Stimulated activated memory B cell treated with anti-CD40 and anti-IgM and Interleukin-4, amounts not matched to agents 10 μg/mL and 1 μg/mL and 100 μg/mL, for 72 hours (primary cell): Measurements from ENCODE around the gene ZBTB45.
"Not testable (repeated sequence)": the region's sequence is repeated elsewhere in the genome, so short reads cannot be mapped to it uniquely, and the experiment has no call there.

Experiments used
- ATAC-seq: fragments of 150-1000 bp; cut with Tn5 transposase; 2 replicates; pipeline ENCODE4 v1.10.0; 2021
- H3K27ac Mint-ChIP-seq: one replicate; pipeline ENCODE4 v1.8.0; 2022; ENCODE audit warnings: mild to moderate bottlenecking, mixed read lengths
- H3K27me3 Mint-ChIP-seq: one replicate; pipeline ENCODE4 v1.8.0; 2022; ENCODE audit warnings: mixed read lengths
- H3K36me3 Mint-ChIP-seq: one replicate; pipeline ENCODE4 v1.8.0; 2022; ENCODE audit warnings: mixed read lengths
- H3K4me1 Mint-ChIP-seq: one replicate; pipeline ENCODE4 v1.8.0; 2022; ENCODE audit warnings: mixed read lengths
- H3K4me3 Mint-ChIP-seq: one replicate; pipeline ENCODE4 v1.8.0; 2022; ENCODE audit warnings: mild to moderate bottlenecking, moderate library complexity, mixed read lengths
- H3K9me3 Mint-ChIP-seq: one replicate; pipeline ENCODE4 v1.8.0; 2022; ENCODE audit warnings: mixed read lengths

ZBTB45 gene

GRCh38 chr19:58547323-58548312 is 28.0 kb upstream of the ZBTB45 start:
- no peak for ATAC-seq
- Mint-ChIP-seq H3K27ac (no peak overlapping the region), H3K36me3 (peaks cover 65% of the 10 kb centered on the region), H3K27me3 (peaks cover 16% of the 10 kb centered on the region), H3K4me3 (no peak overlapping the region), H3K4me1 (peaks cover 47% of the 10 kb centered on the region), H3K9me3 (no peaks in the 10 kb centered on the region)

DNA sequence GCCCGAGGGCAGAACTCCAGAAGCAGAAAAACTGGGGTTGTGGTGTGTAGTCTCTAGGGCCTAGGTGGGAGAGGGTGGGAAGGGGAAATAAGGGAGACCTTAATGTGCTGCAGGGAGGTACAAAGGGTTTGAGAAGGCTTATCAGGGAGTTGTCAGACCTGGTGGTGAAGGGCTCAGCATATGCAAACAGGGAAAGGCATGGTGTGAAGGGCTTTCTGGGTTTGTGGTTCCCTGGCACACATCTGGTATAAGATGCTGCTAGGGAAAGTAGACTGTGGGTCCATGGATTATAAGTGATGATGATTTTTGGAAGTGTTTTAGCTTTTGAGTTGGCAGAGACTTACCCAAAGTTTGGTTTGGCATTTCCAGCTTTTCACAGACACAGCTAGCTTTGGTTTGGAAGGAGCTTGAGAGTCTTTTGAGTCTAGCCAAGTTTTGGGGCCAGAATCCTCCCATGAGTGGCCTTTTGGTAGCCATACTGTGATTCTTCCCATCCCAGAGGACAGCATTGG is 26.5 kb upstream of the ZBTB45 start:
- H3K36me3 Mint-ChIP-seq: peaks cover 52% of the 10 kb centered on the region
- peaks cover 23% of the 10 kb centered on the region for H3K27me3 Mint-ChIP-seq
- H3K4me3 Mint-ChIP-seq: peak overlapping the region; percentile 92
- no peak for ATAC-seq
- no peaks in the 10 kb centered on the region for H3K9me3 Mint-ChIP-seq
- peaks cover 44% of the 10 kb centered on the region for H3K4me1 Mint-ChIP-seq
- peak overlapping the region; percentile 98 for H3K27ac Mint-ChIP-seq

- Mint-ChIP-seq H3K27ac (peak overlapping the region; percentile 98), H3K27me3 (peaks cover 23% of the 10 kb centered on the region), H3K9me3 (no peaks in the 10 kb centered on the region), H3K36me3 (peaks cover 46% of the 10 kb centered on the region), H3K4me1 (peaks cover 44% of the 10 kb centered on the region), H3K4me3 (peak overlapping the region; percentile 92)
- ATAC-seq: no peak
Observed at GRCh38 chr19:58545286-58546018, 25.8 kb upstream of the ZBTB45 start.

DNA sequence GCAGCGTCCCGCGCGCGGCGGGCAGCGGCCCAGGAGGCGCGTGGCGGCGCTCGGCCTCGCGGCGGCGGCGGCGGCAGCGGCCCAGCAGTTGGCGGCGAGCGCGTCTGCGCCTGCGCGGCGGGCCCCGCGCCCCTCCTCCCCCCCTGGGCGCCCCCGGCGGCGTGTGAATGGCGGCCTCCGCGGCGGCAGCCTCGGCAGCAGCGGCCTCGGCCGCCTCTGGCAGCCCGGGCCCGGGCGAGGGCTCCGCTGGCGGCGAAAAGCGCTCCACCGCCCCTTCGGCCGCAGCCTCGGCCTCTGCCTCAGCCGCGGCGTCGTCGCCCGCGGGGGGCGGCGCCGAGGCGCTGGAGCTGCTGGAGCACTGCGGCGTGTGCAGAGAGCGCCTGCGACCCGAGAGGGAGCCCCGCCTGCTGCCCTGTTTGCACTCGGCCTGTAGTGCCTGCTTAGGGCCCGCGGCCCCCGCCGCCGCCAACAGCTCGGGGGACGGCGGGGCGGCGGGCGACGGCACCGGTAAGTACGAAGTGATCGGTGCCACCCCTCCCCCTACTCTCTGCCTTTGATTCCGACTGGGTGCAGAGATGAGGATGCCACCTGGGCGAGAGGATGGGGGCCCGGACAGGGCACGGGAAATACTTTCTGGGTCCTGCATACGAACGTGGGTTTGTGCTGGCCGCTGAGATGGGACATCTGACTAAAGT is 25.1 kb upstream of the ZBTB45 start:
- Mint-ChIP-seq H3K27me3 (peaks cover 29% of the 10 kb centered on the region), H3K36me3 (peaks cover 39% of the 10 kb centered on the region), H3K9me3 (no peaks in the 10 kb centered on the region), H3K4me3 (peak overlapping the region; percentile 92), H3K27ac (peak overlapping the region; percentile 98), H3K4me1 (peaks cover 44% of the 10 kb centered on the region)
- peak; percentile 76 for ATAC-seq

- peaks cover 45% of the 10 kb centered on the region for H3K4me1 Mint-ChIP-seq
- ATAC-seq: peak; percentile 95
- H3K27ac Mint-ChIP-seq: peak within 1 kb of the TSS; percentile 98
- H3K9me3 Mint-ChIP-seq: no peaks in the 10 kb centered on the region
- peaks cover 33% of the 10 kb centered on the region for H3K36me3 Mint-ChIP-seq
- peaks cover 37% of the 10 kb centered on the region for H3K27me3 Mint-ChIP-seq
- peak within 1 kb of the TSS; percentile 92 for H3K4me3 Mint-ChIP-seq
Observed at GRCh38 chr19:58543826-58544590, 24.4 kb upstream of the ZBTB45 start, which contains the start of gene TRIM28. TRIM28 (plus strand) TSS chr19:58544064; CDS start chr19:58544758, 694 bp downstream.

GRCh38 chr19:58542641-58543372 is 23.2 kb upstream of the ZBTB45 start:
- not testable (repeated sequence) for H3K4me3 Mint-ChIP-seq, H3K9me3 Mint-ChIP-seq, ATAC-seq
- Mint-ChIP-seq H3K36me3 (peaks cover 23% of the 10 kb centered on the region), H3K4me1 (peaks cover 52% of the 10 kb centered on the region), H3K27me3 (peaks cover 49% of the 10 kb centered on the region), H3K27ac (peak overlapping the region; percentile 26)

DNA sequence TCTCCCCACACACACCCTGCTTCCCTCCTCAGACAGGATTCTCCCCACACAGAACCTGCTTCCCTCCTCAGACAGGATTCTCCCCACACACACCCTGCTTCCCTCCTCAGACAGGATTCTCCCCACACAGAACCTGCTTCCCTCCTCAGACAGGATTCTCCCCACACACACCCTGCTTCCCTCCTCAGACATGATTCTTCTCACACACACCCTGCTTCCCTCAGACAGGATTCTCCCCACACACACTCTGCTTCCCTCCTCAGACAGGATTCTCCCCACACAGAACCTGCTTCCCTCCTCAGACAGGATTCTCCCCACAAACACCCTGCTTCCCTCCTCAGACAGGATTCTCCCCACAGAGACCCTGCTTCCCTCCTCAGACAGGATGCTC is 19.6 kb upstream of the ZBTB45 start:
- not testable (repeated sequence) for H3K9me3 Mint-ChIP-seq, H3K36me3 Mint-ChIP-seq, ATAC-seq
- H3K4me1 Mint-ChIP-seq: peaks cover 23% of the 10 kb centered on the region
- peaks cover 72% of the 10 kb centered on the region for H3K27me3 Mint-ChIP-seq
- peak overlapping the region; percentile 12 for H3K4me3 Mint-ChIP-seq
- H3K27ac Mint-ChIP-seq: peak overlapping the region; percentile 25

GRCh38 chr19:58538257-58539168 is 18.9 kb upstream of the ZBTB45 start:
- Mint-ChIP-seq H3K36me3 (no peaks in the 10 kb centered on the region), H3K4me3 (peak overlapping the region; percentile 74), H3K9me3 (no peaks in the 10 kb centered on the region), H3K27me3 (peaks cover 65% of the 10 kb centered on the region), H3K27ac (peak overlapping the region; percentile 25), H3K4me1 (peaks cover 16% of the 10 kb centered on the region)
- peak; percentile 65 for ATAC-seq

GRCh38 chr19:58536852-58537798 is 17.5 kb upstream of the ZBTB45 start:
- no peak for ATAC-seq
- peaks cover 14% of the 10 kb centered on the region for H3K4me1 Mint-ChIP-seq
- H3K4me3 Mint-ChIP-seq: no peak overlapping the region
- no peaks in the 10 kb centered on the region for H3K36me3 Mint-ChIP-seq
- no peaks in the 10 kb centered on the region for H3K9me3 Mint-ChIP-seq
- peaks cover 52% of the 10 kb centered on the region for H3K27me3 Mint-ChIP-seq
- no peak overlapping the region for H3K27ac Mint-ChIP-seq

GRCh38 chr19:58535857-58536256 is 16.2 kb upstream of the ZBTB45 start:
- Mint-ChIP-seq H3K27me3 (peaks cover 50% of the 10 kb centered on the region), H3K27ac (no peak overlapping the region), H3K9me3 (no peaks in the 10 kb centered on the region), H3K36me3 (no peaks in the 10 kb centered on the region), H3K4me3 (no peak overlapping the region), H3K4me1 (peaks cover 27% of the 10 kb centered on the region)
- no peak for ATAC-seq

DNA sequence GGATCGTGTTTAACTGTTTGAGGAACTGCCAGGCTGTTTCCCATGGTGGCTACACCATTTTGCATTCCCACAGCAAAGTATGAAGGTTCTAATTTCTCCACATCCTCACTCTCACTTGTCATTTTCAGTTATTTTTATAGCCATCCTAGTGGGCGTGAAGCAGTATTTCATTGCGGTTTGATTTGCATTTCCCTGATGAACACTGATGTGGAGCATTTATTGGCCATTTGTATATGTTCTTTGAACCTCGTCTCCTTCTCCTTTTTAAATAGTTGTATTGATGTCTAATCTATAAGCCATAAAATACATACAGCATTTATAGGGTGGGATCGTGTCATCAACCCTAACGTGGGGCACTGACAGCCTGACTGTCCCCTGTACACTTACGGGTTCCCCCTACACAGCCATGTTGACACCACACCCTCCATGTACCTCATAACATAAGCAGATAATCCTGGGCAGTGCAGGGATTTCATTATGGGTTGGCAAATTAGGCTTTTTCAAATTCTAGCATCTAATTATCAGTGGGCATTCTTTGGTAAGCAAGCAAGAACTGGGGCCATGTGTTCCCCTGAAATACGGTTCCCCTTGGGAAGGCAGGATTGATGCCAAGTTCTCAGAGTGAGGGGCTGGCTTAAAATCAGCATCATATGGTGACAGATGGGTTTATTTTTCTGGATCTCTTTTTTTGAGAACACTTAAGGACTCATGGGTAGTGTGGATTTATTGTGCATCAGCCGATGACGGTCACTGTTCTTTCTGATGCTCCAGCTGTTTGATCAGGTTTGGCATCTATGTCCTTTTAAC is 11.6 kb upstream of the ZBTB45 start:
- Mint-ChIP-seq H3K27ac (no peak overlapping the region), H3K4me3 (no peak overlapping the region), H3K36me3 (no peaks in the 10 kb centered on the region), H3K9me3 (no peaks in the 10 kb centered on the region), H3K4me1 (peaks cover 14% of the 10 kb centered on the region), H3K27me3 (peaks cover 8% of the 10 kb centered on the region)
- no peak for ATAC-seq
